HG03175 (cell line): ENCODE results near the gene ROR2.

Experiments
- ATAC-seq: cut with Tn5 transposase; IDR thresholded peaks from one replicate; pipeline ENCODE4 v1.9.1; 2021; ENCODE audit warnings: mild to moderate bottlenecking, moderate library complexity; ENCODE audit not compliant: unreplicated experiment

Gene ROR2

GRCh38 chr9:91757782-91758181 is 192.2 kb downstream of the ROR2 start:
- no peak for ATAC-seq

GRCh38 chr9:91756510-91756780 is 193.6 kb downstream of the ROR2 start:
- no peak for ATAC-seq

DNA sequence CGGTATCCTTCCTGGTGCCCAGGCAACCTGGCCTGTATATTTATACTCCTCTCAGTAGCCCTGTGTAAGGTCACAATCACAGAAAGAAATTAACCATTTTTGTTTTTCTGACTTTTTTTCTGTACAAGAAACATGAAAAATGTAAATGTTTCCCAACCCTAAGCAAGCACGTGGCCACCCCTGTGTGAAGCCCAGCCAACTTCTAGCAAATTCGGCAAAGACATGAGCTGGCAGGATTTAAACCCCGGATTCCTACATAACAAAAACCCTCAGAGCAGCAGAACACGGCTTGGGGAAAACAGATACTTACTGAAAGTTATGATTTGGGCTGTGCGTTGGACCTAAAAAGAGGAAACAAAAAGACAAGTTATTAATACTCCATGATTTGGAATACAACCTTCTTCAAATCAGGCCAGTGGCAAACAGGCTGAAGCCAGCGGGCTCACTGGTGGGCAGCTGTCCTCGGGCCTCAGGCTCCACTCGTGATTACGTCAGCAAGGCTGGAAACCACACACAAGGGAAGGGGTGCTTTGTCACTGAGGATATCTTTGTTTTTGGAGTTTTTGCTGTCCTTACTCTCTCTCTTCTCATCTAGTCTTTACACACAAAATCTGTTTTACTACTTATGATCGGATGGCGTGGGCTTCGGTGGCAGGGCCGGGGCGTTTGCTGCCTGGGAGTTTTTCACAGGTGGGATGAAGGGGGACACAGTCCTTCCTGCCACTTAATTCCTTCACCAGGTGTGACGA is 194.1 kb downstream of the ROR2 start:
- no peak for ATAC-seq

DNA sequence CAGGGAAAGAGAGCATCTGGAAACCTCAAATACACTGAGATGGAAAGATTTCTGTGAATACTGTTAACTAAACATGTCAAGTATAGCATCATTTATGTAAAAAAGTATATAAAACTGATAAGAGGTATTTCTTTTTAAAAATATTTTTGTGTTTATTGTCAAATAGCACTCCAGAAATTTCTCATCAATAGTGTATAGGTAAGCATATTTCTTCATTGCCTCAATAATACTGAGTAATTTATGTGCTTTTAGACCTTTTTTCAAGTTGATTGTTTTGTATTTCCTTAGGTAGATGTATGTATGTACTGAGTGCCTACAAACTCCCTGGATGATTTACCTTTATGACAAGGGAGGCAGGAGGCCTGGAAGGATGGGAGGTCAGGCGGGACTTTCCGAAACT is 196.3 kb downstream of the ROR2 start:
- ATAC-seq = no peak

DNA sequence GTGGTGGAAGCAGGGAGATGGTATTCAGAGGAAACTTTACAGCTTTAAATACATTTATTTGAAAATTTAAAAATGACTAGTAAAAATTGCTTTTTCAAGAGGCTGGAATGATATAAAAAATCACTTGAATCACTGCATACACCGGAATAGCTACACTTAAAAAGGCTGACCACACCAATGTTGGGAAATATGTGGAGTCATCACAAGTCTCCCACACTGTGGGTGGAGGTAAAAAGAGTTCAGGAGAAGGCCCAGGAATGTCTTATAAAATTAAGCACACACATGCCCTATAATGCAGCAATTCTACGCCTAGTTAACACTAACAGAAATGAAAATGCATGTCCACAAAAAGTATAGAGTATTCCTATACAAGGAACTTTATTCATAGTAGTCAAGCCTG is 198.1 kb downstream of the ROR2 start:
- no peak for ATAC-seq

DNA sequence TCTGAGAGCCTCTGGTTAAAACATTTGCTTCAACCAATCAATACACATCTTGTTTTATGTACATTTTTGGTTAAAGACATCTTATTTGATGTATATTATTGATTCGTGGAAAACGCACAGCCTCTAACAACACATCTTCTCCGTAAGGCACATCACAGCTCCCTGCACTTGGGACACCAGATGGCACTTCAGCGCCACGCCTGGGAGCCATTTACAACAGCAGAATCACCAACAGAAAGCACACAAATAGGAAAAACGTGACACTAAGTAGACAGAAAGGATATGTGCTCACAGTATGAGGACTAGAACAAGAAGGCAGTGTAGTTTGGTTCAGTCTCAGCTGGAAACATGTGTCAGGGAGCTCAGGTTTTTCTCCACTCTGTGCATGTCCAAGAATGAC is 199.7 kb downstream of the ROR2 start:
- ATAC-seq = no peak

DNA sequence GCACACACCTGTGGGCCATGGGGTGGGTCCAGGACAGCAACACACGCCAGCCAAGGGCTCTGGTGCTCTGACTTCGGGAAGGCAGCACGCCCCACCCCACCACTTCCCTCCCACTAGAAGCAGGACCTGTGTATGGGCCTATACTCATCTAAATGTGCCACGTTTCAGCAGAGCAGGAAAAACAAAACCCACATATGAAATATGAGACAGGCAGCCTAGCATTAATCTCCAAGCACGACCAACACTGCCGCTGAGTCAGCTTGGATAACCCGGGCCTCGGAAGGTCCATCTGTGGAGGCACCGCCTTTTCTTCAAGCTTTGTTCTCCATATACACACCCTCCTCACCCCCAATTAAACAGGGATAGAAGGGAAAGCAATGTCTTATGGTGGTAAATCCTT is 203.1 kb downstream of the ROR2 start:
- ATAC-seq = no peak

GRCh38 chr9:91746357-91746756 is 203.7 kb downstream of the ROR2 start:
- no peak for ATAC-seq

DNA sequence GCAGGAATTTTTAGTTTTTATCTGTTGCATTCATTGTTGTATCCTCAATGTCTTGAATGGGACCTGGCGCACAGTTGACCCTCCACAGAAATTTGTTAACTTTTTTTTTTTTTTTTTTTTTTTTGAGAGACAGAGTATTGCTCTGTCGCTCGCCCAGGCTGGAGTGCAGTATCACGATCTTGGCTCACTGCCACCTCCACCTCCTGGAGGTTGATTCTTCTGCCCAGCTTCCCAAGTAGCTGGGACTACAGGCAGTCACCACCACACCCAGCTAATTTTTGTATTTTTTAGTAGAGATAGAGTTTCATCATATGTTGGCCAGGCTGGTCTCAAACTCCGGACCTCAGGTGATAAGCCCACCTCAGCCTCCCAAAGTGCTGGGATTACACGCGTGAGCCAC is 205.9 kb downstream of the ROR2 start:
- no peak for ATAC-seq

- ATAC-seq = no peak
These were observed 208.5 kb downstream of the ROR2 start for GRCh38 chr9:91741522-91741921.

GRCh38 chr9:91740701-91741100 is 209.3 kb downstream of the ROR2 start:
- no peak for ATAC-seq

- no peak for ATAC-seq
These were observed 213.0 kb downstream of the ROR2 start for GRCh38 chr9:91736898-91737601.

GRCh38 chr9:91736311-91736710 is 213.7 kb downstream of the ROR2 start:
- ATAC-seq = no peak

GRCh38 chr9:91735049-91735448 is 215.0 kb downstream of the ROR2 start:
- ATAC-seq = no peak

- ATAC-seq = no peak
These were observed 215.6 kb downstream of the ROR2 start for GRCh38 chr9:91734371-91734981.

- ATAC-seq = no peak
These were observed 216.9 kb downstream of the ROR2 start for GRCh38 chr9:91733006-91733624.

DNA sequence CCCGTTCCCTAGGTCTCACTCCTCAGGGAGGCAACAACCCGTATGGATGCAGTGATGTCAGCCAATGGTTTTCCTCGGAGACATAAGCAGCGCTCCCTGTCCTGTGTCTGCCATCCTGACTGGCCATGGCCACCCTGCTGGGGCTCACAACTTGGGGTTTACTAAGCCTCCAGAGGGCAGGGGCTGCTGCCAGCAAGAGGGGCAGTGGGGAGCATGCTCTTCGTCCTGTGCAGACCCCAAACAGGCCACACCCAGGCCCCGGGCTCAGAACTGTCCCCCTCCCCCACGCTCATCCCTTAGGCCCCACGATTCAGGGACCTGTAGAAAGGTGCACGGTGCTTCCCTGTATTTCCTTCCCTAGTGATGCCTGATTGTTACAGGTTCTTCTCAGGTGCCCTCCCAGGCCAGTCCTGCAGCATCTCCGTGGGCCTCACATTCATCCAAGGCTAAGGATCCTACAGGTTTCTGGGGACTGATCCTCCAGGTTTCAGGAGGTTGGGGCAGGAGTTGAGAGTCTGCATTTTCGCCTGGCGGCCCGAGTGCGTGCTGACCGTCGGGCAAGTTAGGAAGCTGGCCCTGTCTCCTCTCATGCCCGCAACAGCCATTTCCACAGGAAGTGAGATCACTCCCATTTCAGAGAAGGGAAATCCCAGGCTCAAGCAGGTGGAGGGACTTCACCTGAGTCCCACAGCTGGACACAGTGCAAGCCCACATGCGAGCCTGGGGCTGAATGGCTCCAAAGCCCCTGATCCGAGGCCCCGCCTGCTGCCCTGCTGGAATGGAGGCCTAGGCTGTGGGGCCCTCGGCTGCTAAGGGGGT is 217.6 kb downstream of the ROR2 start:
- ATAC-seq = no peak

GRCh38 chr9:91730806-91731205 is 219.2 kb downstream of the ROR2 start:
- no peak for ATAC-seq

DNA sequence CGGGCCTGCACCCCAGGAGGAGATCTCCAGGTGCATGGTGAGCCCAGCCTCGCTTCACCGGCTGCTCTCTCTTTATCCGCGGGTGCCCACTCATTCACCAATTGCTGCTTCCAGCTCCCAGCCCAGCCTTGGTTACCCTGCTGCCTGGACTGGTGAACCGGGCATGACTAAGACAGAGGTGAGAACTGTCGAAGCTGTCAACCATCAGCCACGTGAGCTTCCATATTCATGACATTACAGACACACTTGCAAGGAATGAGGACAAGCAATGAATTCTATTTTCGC is 220.5 kb downstream of the ROR2 start:
- no peak for ATAC-seq

DNA sequence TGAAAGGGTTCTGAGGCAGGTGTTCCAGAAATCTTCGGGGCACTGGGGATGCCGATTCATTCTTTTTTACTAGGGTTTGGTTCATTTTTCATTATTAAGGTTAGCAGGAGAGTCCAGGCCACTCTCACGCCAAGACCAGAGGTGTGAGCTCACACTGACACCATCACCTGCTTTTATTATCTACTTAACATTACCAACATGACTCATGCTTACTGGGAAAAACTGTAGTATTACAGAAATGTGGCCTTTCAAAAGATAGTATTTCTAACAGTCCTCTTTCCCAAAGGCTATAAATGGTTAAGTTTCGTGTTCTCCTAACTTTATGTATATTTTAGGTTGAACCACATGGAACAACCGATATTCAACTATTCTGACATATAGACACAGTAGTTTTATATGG is 222.1 kb downstream of the ROR2 start:
- no peak for ATAC-seq

DNA sequence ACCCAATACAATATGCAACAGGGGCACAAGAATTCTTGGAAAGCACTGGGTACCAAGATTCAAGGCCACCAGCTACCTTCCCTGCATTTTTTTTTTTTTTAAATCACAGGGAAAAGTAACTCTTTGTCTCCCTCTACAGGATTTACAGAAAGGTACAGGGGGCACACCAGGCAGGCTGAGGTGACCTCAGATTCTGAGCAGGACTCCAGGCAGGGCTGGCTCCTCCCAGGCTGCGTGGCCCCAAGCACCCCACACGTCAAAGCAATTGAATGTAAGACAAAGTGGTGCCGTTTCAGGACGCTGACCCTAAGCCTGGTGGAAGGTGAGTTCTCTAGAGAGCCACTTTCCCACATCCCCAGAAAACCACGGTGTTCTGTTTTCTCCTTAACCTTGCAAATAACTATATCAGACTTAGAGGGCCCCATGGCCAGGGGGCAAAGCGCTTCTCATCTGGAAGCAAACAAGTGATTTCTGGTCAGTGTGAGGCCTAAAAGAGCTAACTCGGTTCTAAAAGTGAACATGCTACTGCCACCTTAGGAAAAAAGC is 222.6 kb downstream of the ROR2 start:
- ATAC-seq = peak; percentile 69
